Measurements from ENCODE around the gene ALDH4A1.
"Not testable (repeated sequence)": the region's sequence is repeated elsewhere in the genome, so short reads cannot be mapped to it uniquely, and the experiment has no call there.

The ALDH4A1 gene

DNA sequence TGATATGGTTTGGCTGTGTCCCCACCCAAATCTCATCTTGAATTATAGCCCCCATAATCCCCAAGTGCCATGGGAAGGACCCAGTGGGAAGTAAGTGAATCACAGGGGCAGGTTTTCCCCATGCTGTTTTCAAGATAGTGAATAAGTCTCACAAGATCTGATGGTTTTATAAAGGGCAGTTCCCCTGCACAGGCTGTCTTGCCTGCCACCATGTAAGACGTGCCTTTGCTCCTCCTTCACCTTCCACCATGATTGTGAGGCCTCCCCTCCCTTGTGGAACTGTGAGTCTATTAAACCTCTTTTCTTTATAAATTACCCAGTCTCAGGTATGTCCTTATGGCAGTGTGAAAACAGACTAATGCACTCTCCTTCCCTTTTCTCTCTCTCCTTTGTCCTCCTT lies 70.0 kb downstream of the ALDH4A1 start:
- not testable (repeated sequence) for DNase-seq

DNA sequence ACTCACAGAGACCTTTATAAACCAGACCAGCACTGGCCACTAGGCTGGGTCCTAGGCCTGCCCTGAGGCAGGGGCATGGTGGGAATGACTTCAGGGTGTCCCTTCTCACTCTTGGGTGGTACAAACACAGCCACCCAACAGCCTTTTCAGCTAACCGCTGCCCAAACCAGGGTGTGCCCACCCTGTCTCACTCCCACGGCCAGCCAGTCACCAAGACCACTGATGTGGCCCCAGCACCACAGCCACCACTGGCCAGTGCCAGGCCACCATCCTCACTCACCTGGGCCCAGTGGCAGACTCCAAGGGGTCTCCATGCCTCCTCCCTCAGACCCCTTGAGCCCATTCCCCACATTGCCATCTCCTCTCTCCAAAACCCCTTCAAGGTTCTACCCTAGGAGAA lies 70.7 kb downstream of the ALDH4A1 start:
- DNase-seq, result no peak

DNA sequence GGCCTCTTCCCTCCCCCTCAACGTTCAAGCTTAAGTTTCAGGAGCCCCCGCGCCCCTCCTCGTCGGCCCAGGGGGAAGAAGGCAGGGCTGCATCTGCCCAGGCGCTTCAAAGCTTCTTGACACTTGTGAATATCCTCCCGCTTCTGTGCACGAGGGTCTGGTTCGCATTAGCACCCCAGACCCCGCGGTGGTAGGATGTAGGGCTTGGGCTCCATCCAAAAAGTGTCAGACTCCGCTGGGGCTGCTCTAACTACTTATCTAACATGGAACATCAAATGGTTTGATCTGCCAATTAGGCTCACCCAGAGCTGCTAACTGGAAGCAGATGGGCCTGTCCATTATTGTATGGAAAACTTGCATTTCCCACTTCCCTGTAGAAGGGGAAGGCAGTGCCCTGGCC lies 71.8 kb downstream of the ALDH4A1 start:
- no peak for DNase-seq

DNA sequence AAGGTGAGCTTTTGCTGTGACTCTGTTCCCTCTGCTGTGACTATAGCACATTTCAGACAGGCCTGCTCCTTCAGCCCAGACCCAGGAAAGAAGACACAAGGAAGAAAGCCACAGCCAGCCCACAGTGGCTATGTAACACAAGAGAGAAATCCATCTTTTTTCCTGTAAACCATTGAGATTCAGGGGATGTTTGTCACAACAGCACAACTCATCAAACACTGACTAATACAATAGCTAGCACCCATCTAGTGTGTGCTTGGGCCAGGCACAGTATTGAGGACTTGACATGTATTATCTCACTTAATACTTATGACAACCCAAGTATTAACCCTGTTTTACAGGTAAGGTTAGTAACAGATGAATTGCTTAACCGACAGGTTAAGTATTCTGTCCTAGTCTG lies 72.7 kb downstream of the ALDH4A1 start:
- no peak for DNase-seq

DNA sequence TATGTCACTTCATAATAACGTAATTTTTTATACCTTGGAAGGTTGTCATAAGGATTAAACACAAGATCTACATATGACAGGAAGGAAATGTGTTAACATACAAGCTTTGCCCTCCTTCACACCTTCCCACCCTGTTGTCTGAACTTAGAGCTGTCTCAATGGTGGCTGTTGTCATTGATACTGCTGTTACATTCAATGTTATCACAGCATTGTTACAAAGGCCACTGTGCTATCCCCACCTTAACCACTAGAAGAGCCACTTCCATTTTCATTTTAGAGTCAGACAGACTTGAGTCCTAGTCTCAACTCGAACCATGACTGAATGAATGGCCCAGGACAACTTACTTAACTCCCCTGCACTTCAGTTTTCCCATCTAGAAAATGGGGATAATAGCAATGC lies 74.1 kb downstream of the ALDH4A1 start:
- DNase-seq, result no peak

DNA sequence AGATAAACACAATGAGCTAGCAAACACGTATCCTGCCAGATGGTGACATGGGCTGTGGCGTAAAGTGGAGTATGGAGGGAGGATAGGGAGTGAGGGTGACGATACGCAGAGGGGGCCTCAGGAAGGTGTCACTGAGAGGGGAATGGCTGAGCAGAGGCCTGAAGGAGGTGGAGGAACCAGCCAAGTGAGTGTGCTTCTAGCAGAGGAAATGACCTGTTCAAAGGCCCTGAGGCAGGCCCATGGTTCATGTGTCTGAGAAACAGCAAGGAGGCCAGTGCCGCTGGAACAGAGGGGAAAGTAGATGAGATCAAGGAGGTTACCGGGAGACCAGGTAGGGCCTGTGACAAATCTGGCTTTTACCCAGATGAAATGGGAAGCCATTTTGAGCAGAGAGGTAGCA lies 78.9 kb downstream of the ALDH4A1 start:
- DNase-seq, result no peak

Measured in activated CD4-positive, alpha-beta T cell treated with anti-CD3 and anti-CD28 coated beads, Interleukin-2, amount 50 U/mL, for 4 hours (primary cell).